Aorta (tissue), 5 donors: ENCODE measurements around the gene CMIP. TPM values are rescaled to one million over a fixed set of nuclear protein-coding genes. Genes with fewer than 3 reads are reported as not detected.

Source experiments
- ATAC-seq: fragments of 200-7000 bp; cut with Tn5 transposase; one replicate; pipeline ENCODE4 v1.9.1; 2022; ENCODE audit warnings: moderate library complexity; ENCODE audit not compliant: low FRiP score
- DNase-seq, 2 donors: peaks; one replicate each; pipeline ENCODE4 v3.0.0-alpha.2; 2020
- H3K27ac ChIP-seq, 2 donors: one replicate each; pipeline ENCODE4 v1.5.1; 2013; ENCODE audit warnings: low read length in 2 of 2, mild to moderate bottlenecking in 2 of 2, moderate library complexity in 2 of 2, control low read depth in 1 of 2, inconsistent platforms in 1 of 2, low read depth in 1 of 2
- H3K27me3 ChIP-seq, 2 donors: one replicate each; pipeline ENCODE4 v1.6.1; 2013; ENCODE audit warnings: control low read depth in 1 of 2, low read length in 1 of 2, mild to moderate bottlenecking in 1 of 2, moderate library complexity in 1 of 2; ENCODE audit not compliant: insufficient read depth in 2 of 2, control insufficient read depth in 1 of 2
- H3K36me3 ChIP-seq, 2 donors: one replicate each; pipeline ENCODE4 v1.6.1; 2013; ENCODE audit warnings: control low read depth in 1 of 2, low read length in 1 of 2, mild to moderate bottlenecking in 1 of 2; ENCODE audit not compliant: insufficient read depth in 2 of 2, control insufficient read depth in 1 of 2
- H3K4me1 ChIP-seq, 2 donors: one replicate each; pipeline ENCODE4 v1.6.1; 2013; ENCODE audit warnings: low read length in 2 of 2, control low read depth in 1 of 2, mild to moderate bottlenecking in 1 of 2, moderate library complexity in 1 of 2; ENCODE audit not compliant: insufficient read depth in 2 of 2, control insufficient read depth in 1 of 2
- H3K4me3 ChIP-seq, 2 donors: one replicate each; pipeline ENCODE4 v1.5.1; 2013; ENCODE audit warnings: low read length in 2 of 2, control low read depth in 1 of 2, mild to moderate bottlenecking in 1 of 2
- H3K9me3 ChIP-seq: one replicate; pipeline ENCODE4 v1.6.1; 2013; ENCODE audit warnings: mild to moderate bottlenecking, low read length; ENCODE audit not compliant: control insufficient read depth
- WGBS, 2 donors: extraction: QIAGEN DNeasy Blood & Tissue Kit; methylation state at CpG; one replicate each; pipeline ENCODE4 v1.1.7; 2013; 5-methylcytosine and 5-hydroxymethylcytosine counted together
- intact Hi-C, 2 donors: fragments of 100-400 bp; cut with DNase I; formaldehyde crosslinking; loops; one replicate each; pipeline versions ENCODE4 v1.14.2 to v1.15.0; 2022
- polyA plus RNA-seq, 2 donors: library from polyadenylated mRNA; stranded (reverse); fragments of 200-250 nt; gene quantifications; one replicate each; pipeline ENCODE4 v1.2.3, GENCODE V29; 2013
- total RNA-seq, 2 donors: library from RNA; stranded (reverse); fragmentation: NEBNext Ultra II Directional; extraction: Animal tissue kit (Norgen Biotek cat#: 25700); gene quantifications; one replicate each; pipeline ENCODE4 v1.2.1, GENCODE V29; 2021
- donor health status: healthy with polysubstance abuse.
- donor health status: Bipolar disorder and iron deficiency.
- donor health status: DM: no; HTN: no; CAD: no.
- donor health status: DM: no; HTN: no; CAD: no.
- donor health status: DM: yes; HTN: yes; CAD: no.

The CMIP gene
- total and polyA plus RNA-seq, 4 donors: 2.4 to 96.3 (median 27.9) TPM

DNA sequence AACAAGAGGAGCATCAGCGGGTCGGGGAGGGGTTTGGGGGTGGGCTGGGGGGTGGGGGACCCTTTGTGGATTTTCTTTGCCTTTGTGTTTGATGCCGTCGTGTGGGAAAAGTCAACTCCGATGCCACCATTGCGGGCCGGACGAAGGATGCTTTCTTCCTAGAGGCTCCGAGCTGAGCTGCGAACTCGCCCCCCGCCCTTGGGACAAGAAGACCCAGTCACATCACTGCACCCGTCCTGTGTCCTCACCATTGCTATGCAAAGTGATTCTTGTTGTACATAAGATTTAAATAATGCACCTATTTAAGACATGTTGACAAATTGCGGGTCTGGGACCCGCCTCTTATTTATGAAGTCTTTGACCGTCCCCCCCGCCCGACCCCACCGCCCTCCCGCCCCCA is 265.4 kb downstream of the CMIP start:
- Histone ChIP-seq H3K27me3 (no peaks in the 10 kb centered on the region), H3K9me3 (no peaks in the 10 kb centered on the region), H3K36me3 (peaks cover 0 to 3% of the 10 kb centered on the region in 2 donors), H3K4me3 (no peak overlapping the region), H3K27ac (no peak overlapping the region), H3K4me1 (no peaks in the 10 kb centered on the region)
- ATAC-seq (no peak), DNase-seq (no peak)
- intact Hi-C loops: no loop called here
- WGBS, 2 donors: 94 to 95% methylated on average over 20 of the region's 20 CpGs

GRCh38 chr16:81710596-81710995 is 266.0 kb downstream of the CMIP start:
- Histone ChIP-seq H3K27me3 (no peaks in the 10 kb centered on the region), H3K36me3 (no peaks in the 10 kb centered on the region), H3K4me1 (no peaks in the 10 kb centered on the region), H3K27ac (no peak overlapping the region), H3K4me3 (no peak overlapping the region), H3K9me3 (no peaks in the 10 kb centered on the region)
- WGBS, 2 donors: 84 to 85% methylated on average over 12 of the region's 12 CpGs
- no peak for ATAC-seq
- no peak for DNase-seq
- intact Hi-C loops: no loop called here

DNA sequence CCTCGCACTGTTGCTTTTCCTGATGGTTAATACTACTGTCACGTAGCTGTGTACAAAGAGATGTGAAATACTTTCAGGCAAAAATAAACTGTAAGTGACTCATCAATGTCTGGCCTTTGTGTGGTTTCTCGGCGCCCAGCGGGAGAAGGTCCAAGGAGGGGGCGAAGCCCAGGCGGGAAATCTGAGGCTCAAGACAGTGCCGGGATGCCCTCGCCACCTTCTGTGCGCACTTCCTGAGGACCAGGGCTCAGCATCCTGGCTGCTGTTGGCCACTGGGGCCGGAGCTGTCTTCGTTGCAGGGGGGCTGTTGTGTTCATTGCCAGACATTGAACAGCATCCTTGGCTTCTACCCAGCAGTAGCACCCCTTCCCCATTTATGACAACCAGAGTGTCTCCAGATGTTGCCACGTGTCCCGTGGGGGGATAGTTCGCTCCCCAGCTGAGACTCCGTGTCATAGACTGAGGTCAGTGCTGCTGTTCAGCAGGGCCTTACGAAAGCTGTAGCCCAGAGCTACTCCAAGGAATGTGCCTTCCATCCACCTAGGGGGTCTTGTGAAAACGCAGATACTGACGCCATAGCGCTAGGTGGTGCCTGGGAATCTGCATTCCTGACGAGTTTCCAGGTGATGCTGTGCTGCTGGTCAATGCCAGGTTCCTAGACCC is 267.2 kb downstream of the CMIP start:
- intact Hi-C loops: no loop called here
- Histone ChIP-seq H3K4me3 (no peak overlapping the region), H3K36me3 (no peaks in the 10 kb centered on the region), H3K27ac (no peak overlapping the region), H3K4me1 (no peaks in the 10 kb centered on the region), H3K27me3 (no peaks in the 10 kb centered on the region), H3K9me3 (no peaks in the 10 kb centered on the region)
- no peak for ATAC-seq
- WGBS, 2 donors: 52 to 53% methylated on average over 21 of the region's 21 CpGs
- DNase-seq: peak in 1 of 2 donors; percentile 85

GRCh38 chr16:81712681-81713080 is 268.1 kb downstream of the CMIP start:
- Histone ChIP-seq H3K27me3 (no peaks in the 10 kb centered on the region), H3K9me3 (no peaks in the 10 kb centered on the region), H3K4me1 (no peaks in the 10 kb centered on the region), H3K36me3 (no peaks in the 10 kb centered on the region), H3K27ac (no peak overlapping the region), H3K4me3 (no peak overlapping the region)
- WGBS, 2 donors: 81 to 97% methylated on average over 7 of the region's 7 CpGs
- no peak for ATAC-seq
- no peak for DNase-seq
- intact Hi-C loops: no loop called here

GRCh38 chr16:81713295-81713772 is 268.7 kb downstream of the CMIP start:
- Histone ChIP-seq H3K9me3 (no peaks in the 10 kb centered on the region), H3K4me1 (no peaks in the 10 kb centered on the region), H3K27me3 (no peaks in the 10 kb centered on the region), H3K36me3 (no peaks in the 10 kb centered on the region), H3K4me3 (no peak overlapping the region), H3K27ac (no peak overlapping the region)
- ATAC-seq (no peak), DNase-seq (no peak)
- intact Hi-C loops: no loop called here
- 89% methylated on average over 16 of the region's 16 CpGs for WGBS, 2 donors

- no peak overlapping the region for H3K27ac ChIP-seq
- H3K4me3 ChIP-seq: no peak overlapping the region
- H3K9me3 ChIP-seq: no peaks in the 10 kb centered on the region
- H3K4me1 ChIP-seq: no peaks in the 10 kb centered on the region
- no peak for DNase-seq
- ATAC-seq: no peak
- no peaks in the 10 kb centered on the region for H3K36me3 ChIP-seq
- 89 to 91% methylated on average over 11 of the region's 11 CpGs for WGBS, 2 donors
- intact Hi-C loops: no loop called here
- no peaks in the 10 kb centered on the region for H3K27me3 ChIP-seq
Observed at GRCh38 chr16:81713796-81714195, 269.2 kb downstream of the CMIP start.

DNA sequence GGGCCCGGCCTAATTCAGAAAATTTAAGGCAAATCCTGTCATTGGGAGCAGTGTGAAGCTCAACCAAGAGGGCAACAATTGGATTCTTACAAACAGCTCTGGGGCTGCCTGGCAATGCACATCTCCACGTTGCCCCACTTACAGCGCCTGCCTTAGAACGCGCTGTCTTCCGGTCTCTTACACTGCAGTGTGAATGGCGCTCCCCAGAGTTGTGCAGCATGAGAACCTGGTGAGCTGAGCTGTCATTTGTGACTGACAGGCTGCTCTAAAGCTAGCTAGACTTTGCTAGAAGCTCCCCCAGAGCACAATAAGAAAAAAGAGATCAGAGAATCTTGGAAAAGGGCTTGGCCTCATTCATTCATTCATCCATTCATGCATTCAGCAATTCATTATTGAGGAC is 270.0 kb downstream of the CMIP start:
- no peaks in the 10 kb centered on the region for H3K9me3 ChIP-seq
- H3K4me1 ChIP-seq: no peaks in the 10 kb centered on the region
- 93 to 95% methylated on average over 7 of the region's 7 CpGs for whole genome bisulfite sequencing, 2 donors
- no peaks in the 10 kb centered on the region for H3K27me3 ChIP-seq
- H3K4me3 ChIP-seq: no peak overlapping the region
- ATAC-seq (no peak), DNase-seq (no peak)
- intact Hi-C loops: no loop called here
- H3K36me3 ChIP-seq: no peaks in the 10 kb centered on the region
- no peak overlapping the region for H3K27ac ChIP-seq

DNA sequence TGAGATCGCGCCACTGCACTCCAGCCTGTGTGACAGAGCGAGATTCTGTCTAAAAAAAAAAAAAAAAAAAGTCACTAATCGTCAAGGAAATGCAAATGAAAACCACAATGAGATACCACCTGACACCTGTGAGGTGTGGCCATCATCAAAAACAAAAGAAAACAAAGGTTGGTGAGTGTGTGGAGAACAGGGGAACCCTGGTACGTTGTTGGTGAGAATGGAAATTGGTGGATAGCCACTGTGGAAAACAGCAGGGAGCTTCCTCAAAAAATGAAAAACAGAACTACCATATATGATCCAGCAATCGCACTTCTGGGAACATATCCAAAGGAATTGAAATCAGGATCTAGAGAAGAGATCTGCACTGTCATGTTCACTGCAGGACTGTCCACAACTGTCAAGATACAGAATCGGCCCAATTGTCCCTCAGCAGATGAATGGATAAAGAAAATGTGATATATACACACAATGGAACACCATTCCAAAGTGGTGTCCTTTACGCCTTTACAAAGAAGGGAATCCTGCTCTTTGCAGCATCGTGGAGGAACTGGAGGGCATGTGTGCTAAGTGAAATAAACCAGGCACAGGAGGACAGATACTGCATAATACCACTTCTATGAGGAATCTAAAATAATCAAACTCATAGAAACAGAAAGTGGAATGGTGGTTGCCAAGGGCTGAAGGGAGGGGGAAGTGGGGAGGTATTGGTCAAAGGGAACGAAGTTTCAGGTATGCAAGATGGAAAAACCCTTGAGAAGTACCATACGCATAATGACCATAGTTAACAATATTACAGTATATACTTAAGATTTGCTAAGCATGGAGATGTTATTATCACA is 271.0 kb downstream of the CMIP start:
- Histone ChIP-seq H3K9me3 (no peaks in the 10 kb centered on the region), H3K27me3 (no peaks in the 10 kb centered on the region), H3K36me3 (no peaks in the 10 kb centered on the region), H3K27ac (no peak overlapping the region), H3K4me1 (no peaks in the 10 kb centered on the region), H3K4me3 (no peak overlapping the region)
- intact Hi-C loops: no loop called here
- no peak for DNase-seq
- no peak for ATAC-seq
- 78 to 86% methylated on average over 11 of the region's 11 CpGs for WGBS, 2 donors
